Keratinocyte (primary cell): ENCODE results near the gene TIPARP.

Experiments
- EZH2 ChIP-seq: IDR thresholded peaks from one replicate; pipeline ENCODE4 v1.6.1; 2012; ENCODE audit warnings: inconsistent platforms, mild to moderate bottlenecking, low read length, moderate library complexity
- TF ChIP-seq, protein P1 (sequence below), 3 experiments: IDR thresholded peaks in 1 of 3; conservative IDR thresholded peaks in 1 of 3; optimal IDR thresholded peaks in 1 of 3; 2 replicates in 2 of 3; 3 replicates in 1 of 3; pipeline versions ENCODE3 to v1.5.1; 2011; ENCODE audit warnings: low read length in 3 of 3, mild to moderate bottlenecking in 3 of 3, moderate library complexity in 2 of 3, control low read depth in 1 of 3, inconsistent platforms in 1 of 3; ENCODE audit not compliant: insufficient read depth in 2 of 3; ENCODE audit errors: extremely low read depth in 1 of 3

DNA sequence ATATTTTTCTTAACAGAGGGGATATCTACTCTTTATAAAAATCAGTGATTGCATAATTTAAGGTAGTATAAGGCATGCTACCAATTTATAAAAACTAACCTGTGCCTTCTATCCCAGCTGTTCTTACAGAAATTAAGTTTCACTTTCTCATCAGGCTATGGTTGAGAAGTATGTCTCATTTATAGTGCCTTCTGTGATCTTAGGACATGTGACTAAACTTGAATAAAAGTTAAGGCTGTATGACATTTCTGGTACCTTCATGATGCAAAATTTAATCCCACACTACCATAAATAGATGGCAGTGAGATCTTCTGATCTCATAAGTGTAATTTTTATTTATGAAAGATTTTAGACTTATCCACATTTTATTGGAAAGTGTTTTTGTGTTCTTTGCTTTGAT lies 12.6 kb downstream of the TIPARP start:
- TF ChIP-seq, protein P1, sequence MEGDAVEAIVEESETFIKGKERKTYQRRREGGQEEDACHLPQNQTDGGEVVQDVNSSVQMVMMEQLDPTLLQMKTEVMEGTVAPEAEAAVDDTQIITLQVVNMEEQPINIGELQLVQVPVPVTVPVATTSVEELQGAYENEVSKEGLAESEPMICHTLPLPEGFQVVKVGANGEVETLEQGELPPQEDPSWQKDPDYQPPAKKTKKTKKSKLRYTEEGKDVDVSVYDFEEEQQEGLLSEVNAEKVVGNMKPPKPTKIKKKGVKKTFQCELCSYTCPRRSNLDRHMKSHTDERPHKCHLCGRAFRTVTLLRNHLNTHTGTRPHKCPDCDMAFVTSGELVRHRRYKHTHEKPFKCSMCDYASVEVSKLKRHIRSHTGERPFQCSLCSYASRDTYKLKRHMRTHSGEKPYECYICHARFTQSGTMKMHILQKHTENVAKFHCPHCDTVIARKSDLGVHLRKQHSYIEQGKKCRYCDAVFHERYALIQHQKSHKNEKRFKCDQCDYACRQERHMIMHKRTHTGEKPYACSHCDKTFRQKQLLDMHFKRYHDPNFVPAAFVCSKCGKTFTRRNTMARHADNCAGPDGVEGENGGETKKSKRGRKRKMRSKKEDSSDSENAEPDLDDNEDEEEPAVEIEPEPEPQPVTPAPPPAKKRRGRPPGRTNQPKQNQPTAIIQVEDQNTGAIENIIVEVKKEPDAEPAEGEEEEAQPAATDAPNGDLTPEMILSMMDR (optimal IDR thresholded peaks at IDR 0.05 in 1 of 3, IDR thresholded peaks at IDR 0.05 in 1 of 3, conservative IDR thresholded peaks at IDR 0.05 in 1 of 3; ENCODE audit: extremely low read depth in 1 of 3, insufficient read depth in 2 of 3, low read length in 3 of 3), result no peak
- TF ChIP-seq EZH2, result no peak
